NCI-H2196 treated with DMSO at 0.1 percent for 48 hours (cell line): ENCODE results near the gene ANKRD66.
"Not testable (repeated sequence)": the region's sequence is repeated elsewhere in the genome, so short reads cannot be mapped to it uniquely, and the experiment has no call there.

ENCODE experiments used
- DNase-seq: peaks from one replicate; lab custom pipeline; 2025; ENCODE audit not compliant: unreplicated experiment; lab: John Stamatoyannopoulos, UW

Gene ANKRD66

GRCh38 chr6:46746696-46747095 lies at the start of gene ANKRD66:
ANKRD66 (plus strand) TSS chr6:46746933; CDS start chr6:46751949, 5,016 bp downstream.
- no peak for DNase-seq

- no peak for DNase-seq
These were observed 46.8 kb upstream of the ANKRD66 start for GRCh38 chr6:46699970-46700369.

GRCh38 chr6:46704562-46704961 lies 42.2 kb upstream of the ANKRD66 start:
- no peak for DNase-seq

GRCh38 chr6:46706464-46706863 lies 40.3 kb upstream of the ANKRD66 start:
- DNase-seq = no peak

GRCh38 chr6:46711491-46711890 lies 35.2 kb upstream of the ANKRD66 start:
- no peak for DNase-seq

- no peak for DNase-seq
These were observed 31.6 kb upstream of the ANKRD66 start for GRCh38 chr6:46715141-46715540.

- DNase-seq = no peak
These were observed 27.6 kb upstream of the ANKRD66 start for GRCh38 chr6:46719099-46719498.

- no peak for DNase-seq
These were observed 26.3 kb upstream of the ANKRD66 start for GRCh38 chr6:46720401-46720800.

GRCh38 chr6:46729787-46730326 lies 16.9 kb upstream of the ANKRD66 start:
- no peak for DNase-seq

- DNase-seq = no peak
These were observed 15.7 kb upstream of the ANKRD66 start for GRCh38 chr6:46730921-46731461.

GRCh38 chr6:46733341-46733801 lies 13.4 kb upstream of the ANKRD66 start:
- DNase-seq = no peak

GRCh38 chr6:46734867-46735719 lies 11.6 kb upstream of the ANKRD66 start, which contains the start of gene PLA2G7:
PLA2G7 (minus strand) TSS chr6:46735375; CDS start chr6:46722891, 12,484 bp downstream.
- no peak for DNase-seq

- no peak for DNase-seq
These were observed 11.1 kb upstream of the ANKRD66 start for GRCh38 chr6:46735720-46736031.

- no peak for DNase-seq
These were observed 9.8 kb upstream of the ANKRD66 start for GRCh38 chr6:46736906-46737305.

GRCh38 chr6:46741482-46741881 lies 5.3 kb upstream of the ANKRD66 start:
- DNase-seq = no peak

GRCh38 chr6:46741910-46742309 lies 4.8 kb upstream of the ANKRD66 start:
- DNase-seq = no peak

- DNase-seq = no peak
These were observed 3.1 kb upstream of the ANKRD66 start for GRCh38 chr6:46743425-46744158.

GRCh38 chr6:46744159-46744725 lies 2.5 kb upstream of the ANKRD66 start:
- not testable (repeated sequence) for DNase-seq

GRCh38 chr6:46745973-46746372 lies 760 bp upstream of the ANKRD66 start:
- no peak for DNase-seq

- DNase-seq = no peak
These were observed 2.3 kb downstream of the ANKRD66 start for GRCh38 chr6:46748940-46749503.

GRCh38 chr6:46749731-46750130 lies 3.0 kb downstream of the ANKRD66 start:
- no peak for DNase-seq
